HG03558 (cell line): ENCODE data around the gene ZNF236.
"Not testable (repeated sequence)": the region's sequence is repeated elsewhere in the genome, so short reads cannot be mapped to it uniquely, and the experiment has no call there.

Experiments used
- ATAC-seq: cut with Tn5 transposase; IDR thresholded peaks from one replicate; pipeline ENCODE4 v1.9.1; 2021; ENCODE audit warnings: moderate number of reproducible peaks; ENCODE audit not compliant: unreplicated experiment; ENCODE audit errors: extremely low read depth

The ZNF236 gene

DNA sequence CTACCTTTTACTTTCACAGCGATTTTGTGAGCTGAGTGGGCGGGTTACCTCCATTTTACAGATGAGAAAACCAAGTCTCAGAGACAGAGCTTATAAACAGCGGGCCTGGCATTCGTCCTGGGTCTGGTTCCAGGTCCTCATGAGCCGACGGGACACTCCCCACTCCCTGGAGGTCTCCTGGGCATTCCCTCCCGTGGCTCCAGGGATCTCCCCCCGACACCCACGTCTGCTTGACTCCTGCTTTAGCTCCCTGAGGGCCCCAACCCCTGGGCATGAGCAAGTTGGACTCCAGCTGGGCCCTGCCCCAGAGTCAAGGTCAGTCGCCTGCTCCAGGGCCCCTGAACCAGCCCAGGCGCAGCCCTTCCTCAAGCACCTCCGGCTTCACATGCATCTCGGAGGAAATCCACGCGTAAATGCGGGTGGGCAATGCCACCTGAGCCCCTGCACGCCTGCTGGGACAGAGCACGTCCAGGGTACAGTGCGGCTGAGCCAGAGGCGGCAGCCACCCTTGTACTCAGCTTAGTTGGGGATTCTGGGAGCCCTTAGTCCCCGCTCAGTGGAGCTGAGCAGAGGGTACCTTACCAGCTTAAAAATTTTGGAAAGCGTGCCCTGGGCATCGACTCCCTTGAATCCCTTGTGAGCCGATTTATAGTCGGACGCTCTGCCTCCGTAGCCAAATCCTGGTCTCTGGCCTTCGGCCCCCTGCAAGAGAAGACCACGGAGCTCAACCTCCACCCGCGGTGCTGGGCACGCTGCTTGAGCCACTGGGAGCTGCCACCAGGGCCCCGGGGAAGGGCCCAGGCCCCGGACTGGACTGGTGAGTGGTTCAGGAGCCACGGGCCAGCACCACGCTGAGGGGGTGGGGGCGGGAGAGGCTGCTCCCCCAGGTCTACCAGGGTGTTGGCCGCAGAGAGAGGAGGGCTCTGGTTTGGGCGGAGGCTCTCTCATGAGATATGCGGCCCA lies 162.1 kb downstream of the ZNF236 start:
- no peak for ATAC-seq

DNA sequence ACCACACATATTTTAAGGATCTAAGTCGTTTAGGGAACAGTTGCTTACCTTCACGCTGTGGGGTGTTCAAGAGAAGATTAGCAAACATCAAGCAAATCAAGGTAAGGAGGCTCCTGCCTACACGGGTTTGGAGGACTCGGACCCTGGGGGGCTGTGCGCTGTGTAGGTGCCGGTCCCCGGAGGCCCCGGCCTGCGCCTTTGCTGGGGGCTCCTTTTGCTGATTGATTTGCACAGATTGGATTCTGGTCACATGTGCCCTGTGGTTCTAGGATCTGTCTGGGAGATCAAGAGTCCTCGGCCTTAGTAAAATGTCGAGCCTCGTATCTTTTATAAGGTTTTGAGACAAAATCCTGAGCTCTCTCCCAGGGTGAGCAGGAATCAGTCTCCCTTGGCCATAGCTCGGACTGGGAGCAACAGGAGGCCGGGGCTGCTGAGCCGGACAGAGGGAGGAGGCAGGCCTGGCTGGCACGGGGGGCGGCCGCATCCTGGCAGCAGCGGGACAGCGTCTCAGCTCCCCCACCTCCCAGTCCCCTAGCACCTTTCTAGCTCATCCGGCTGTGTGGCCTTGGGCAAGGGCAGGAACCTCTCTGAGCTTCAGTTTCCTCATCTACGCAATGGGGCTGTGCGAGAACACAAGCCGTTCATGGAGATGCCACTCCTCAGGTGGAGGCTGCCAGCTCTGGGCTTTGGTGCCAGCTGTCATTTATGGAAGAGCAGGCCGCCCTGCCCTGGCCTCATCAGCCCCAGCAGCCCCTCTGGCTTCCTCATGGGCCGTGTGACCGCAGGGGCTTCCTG lies 163.0 kb downstream of the ZNF236 start:
- ATAC-seq: no peak

DNA sequence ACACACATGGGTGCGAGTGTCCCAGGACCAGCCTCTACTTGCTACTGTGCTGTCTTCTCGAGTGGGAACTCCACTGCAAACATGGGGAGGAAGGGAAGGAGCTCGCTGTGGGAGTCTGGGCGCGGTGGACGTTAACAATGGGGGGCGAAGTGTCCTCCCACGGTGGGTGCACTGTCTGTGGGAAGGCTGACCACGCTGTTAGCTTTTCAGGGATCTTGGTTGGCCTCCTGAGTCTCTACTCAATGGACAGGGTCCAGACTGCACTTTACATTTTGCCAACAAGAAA lies 163.5 kb downstream of the ZNF236 start:
- ATAC-seq: no peak

- no peak for ATAC-seq
These were observed 164.0 kb downstream of the ZNF236 start for GRCh38 chr18:76986406-76986805.

- no peak for ATAC-seq
These were observed 165.9 kb downstream of the ZNF236 start for GRCh38 chr18:76988031-76988826.

GRCh38 chr18:76988827-76989646 lies 166.7 kb downstream of the ZNF236 start:
- no peak for ATAC-seq

GRCh38 chr18:76989647-76990190 lies 167.4 kb downstream of the ZNF236 start:
- ATAC-seq: no peak

DNA sequence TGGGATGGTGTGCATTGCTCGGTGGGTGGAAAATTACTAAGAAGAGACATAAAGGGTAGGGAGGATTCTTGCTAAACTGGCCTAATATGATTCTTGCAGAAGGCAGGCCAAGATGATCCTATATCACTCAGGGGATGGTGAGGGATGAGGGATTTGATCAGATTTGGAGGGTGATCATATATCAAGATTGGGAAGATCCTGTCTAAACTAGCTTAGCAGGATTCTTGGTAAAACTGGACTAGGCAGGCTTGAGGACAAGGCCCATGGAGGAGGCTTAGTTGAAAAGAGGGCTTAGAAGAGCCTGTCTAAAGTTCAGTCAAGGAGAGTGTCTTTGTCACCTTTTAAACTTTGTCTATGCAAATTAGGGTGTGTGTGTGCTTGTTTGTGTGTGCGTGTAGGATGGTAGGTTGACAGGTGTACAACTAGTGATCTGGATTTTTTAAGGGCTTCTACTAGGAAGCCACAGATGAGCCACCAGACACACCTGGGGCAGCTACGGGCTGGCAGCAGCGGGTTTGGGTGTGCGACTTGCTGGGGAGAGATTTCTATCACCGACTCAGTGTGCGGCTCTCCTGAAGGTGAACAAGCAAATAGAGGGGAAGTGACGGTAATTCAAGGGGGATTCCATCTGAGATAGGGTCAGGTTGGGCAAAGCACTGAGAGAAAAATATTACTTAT lies 168.1 kb downstream of the ZNF236 start:
- ATAC-seq: not testable (repeated sequence)

- ATAC-seq: no peak
These were observed 168.8 kb downstream of the ZNF236 start for GRCh38 chr18:76991021-76991688.

DNA sequence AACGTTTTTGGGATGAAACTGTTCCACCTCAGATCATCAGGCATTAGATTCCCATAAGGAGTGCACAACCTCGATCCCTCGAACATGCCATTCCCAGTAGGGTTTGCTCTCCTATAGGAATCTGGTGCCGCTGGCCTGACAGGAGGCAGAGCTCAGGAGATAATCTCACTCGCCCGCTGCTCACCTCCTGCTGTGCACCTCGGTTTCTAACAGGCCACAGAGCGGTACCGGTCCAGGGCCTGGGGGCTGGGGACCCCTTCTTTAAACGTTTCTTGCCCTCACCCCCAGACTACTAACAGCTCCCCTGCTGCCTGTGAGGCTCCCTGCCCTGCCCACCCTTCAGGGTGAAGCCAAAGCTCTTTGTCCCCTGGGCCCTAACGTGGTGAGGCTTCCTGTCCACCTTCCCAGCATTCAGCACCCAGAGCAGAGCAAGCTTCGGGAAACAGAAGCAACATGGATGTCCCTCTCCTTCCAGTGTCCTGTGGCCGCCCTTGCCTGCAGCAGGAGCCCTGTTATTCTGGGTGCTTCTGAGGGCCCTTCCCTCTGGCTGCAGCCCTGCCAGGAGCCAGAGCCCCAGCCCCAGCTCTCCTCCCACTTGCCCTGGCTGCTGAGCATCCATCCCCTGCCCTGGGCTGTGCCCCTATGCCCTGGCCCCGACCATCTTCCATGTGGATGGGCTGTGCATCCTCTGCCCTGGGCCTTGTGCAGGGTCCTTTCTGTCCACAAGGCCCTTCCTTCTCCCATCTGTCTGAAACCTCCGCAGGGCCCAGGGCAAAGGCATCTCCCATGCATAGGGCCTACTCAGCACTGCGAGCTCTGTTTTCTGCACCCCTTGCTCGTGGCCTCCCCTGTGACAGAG lies 170.1 kb downstream of the ZNF236 start:
- no peak for ATAC-seq

DNA sequence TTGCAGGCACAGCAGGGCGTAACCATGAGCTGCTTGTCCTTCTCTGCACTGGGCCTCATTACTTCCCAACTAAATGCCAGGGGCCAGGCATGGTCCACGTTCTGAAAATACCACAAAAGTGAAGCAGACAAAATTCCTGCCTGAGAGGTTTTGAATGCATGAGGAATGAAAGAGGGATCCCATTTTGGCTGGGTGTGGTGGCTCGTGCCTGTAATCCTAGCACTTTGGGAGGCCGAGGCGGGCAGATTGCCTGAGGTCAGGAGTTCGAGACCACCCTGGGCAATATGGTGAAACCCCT lies 170.7 kb downstream of the ZNF236 start:
- ATAC-seq: no peak

DNA sequence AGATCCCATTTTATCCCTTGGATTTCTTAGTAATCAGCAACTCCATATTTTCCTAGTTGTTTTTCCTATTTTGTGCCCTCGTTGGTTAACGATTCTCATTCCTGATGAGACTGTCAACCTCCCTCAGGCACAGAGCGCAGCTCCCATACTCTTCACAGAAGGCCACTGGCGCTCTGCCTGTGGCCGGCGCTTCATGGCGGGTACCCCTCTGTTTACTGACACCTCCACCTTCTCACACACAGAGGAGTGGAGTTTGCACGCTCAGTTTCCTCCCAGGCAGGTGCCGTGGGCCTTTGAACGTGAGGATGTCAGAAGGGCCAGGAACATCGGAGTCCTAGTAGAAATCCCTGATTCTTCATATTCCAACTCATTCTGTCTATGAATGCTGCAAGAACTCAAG lies 171.2 kb downstream of the ZNF236 start:
- no peak for ATAC-seq

GRCh38 chr18:76994086-76994654 lies 171.8 kb downstream of the ZNF236 start:
- ATAC-seq: no peak

GRCh38 chr18:76995896-76996295 lies 173.5 kb downstream of the ZNF236 start:
- ATAC-seq: no peak

GRCh38 chr18:76996429-76996828 lies 174.1 kb downstream of the ZNF236 start:
- ATAC-seq: no peak

GRCh38 chr18:76997951-76998808 lies 175.8 kb downstream of the ZNF236 start:
- no peak for ATAC-seq

DNA sequence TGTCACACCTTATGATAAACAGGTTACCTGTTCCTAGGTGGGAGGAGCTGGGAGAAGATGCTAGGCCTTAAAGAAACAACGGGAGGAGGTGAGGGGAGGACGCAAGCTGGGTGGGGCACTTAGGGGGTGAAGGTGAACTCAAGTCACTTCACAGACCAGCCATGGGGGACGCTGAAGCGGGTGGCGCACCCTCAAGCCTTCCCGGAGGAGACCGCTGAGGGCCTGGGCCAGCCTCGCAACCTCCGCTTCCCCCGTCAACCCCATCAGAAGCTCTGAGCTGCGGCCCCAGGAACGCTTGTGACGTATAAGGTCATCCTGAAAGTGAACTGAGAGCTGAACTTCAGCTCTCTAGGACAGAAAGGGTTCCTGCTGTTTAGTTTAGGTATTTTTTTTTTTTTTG lies 176.7 kb downstream of the ZNF236 start:
- no peak for ATAC-seq
